BJ (cell line): Measurements from ENCODE around the gene GFER. TPM values are rescaled to one million over a fixed set of nuclear protein-coding genes. Genes with fewer than 3 reads are reported as not detected.
"Not testable (repeated sequence)": the region's sequence is repeated elsewhere in the genome, so short reads cannot be mapped to it uniquely, and the experiment has no call there.

Source experiments
- CTCF ChIA-PET: fragments of 350-600 bp; formaldehyde crosslinking; extraction: SDS; loops from one replicate; lab custom pipeline; 2021; ENCODE audit warnings: antibody characterized with exemption, inconsistent platforms; lab: Yijun Ruan, JAX
- POLR2A ChIA-PET: fragments of 300-600 bp; sonication (Branson Sonifier 250); formaldehyde crosslinking; extraction: SDS; loops from one replicate; lab custom pipeline; 2021; ENCODE audit warnings: antibody characterized with exemption; lab: Charles Lee
- DNase-seq: peaks from one replicate; pipeline ENCODE4 v3.0.0-alpha.2; 2011; ENCODE audit warnings: low read depth
- H3K27me3 ChIP-seq: 2 replicates; pipeline ENCODE4 v1.6.0; 2011; ENCODE audit warnings: low read length; ENCODE audit not compliant: control insufficient read depth, insufficient read depth
- H3K36me3 ChIP-seq: 2 replicates; pipeline ENCODE4 v1.5.1; 2011; ENCODE audit warnings: low read length; ENCODE audit not compliant: control insufficient read depth, insufficient read depth
- H3K4me3 ChIP-seq: 2 replicates; pipeline ENCODE4 v1.5.1; 2011; ENCODE audit warnings: low read depth, mild to moderate bottlenecking, control low read depth, low read length
- polyA minus RNA-seq: library from RNA; depleted of rRNA, polyadenylated mRNA; stranded (reverse); fragments of >200 nt; gene quantifications from 2 replicates; pipeline ENCODE4 v1.2.3, GENCODE V29; 2011; rRNA and poly(A)+ RNA removed
- polyA plus RNA-seq: library from polyadenylated mRNA; depleted of rRNA; stranded (reverse); fragments of >200 nt; gene quantifications from 2 replicates; pipeline ENCODE4 v1.2.3, GENCODE V29; 2011; rRNA removed
- TF ChIP-seq, protein P1 (sequence below): IDR thresholded peaks from 2 replicates; pipeline ENCODE4 v1.5.1; 2011; ENCODE audit warnings: low read depth, mild to moderate bottlenecking, control low read depth, inconsistent platforms, low read length, moderate library complexity; ENCODE audit not compliant: insufficient read depth

Gene GFER
- polyA plus RNA-seq (14.6 and 19.8 TPM in 2 replicates), polyA minus RNA-seq (5.4 and 14.3 TPM in 2 replicates)

DNA sequence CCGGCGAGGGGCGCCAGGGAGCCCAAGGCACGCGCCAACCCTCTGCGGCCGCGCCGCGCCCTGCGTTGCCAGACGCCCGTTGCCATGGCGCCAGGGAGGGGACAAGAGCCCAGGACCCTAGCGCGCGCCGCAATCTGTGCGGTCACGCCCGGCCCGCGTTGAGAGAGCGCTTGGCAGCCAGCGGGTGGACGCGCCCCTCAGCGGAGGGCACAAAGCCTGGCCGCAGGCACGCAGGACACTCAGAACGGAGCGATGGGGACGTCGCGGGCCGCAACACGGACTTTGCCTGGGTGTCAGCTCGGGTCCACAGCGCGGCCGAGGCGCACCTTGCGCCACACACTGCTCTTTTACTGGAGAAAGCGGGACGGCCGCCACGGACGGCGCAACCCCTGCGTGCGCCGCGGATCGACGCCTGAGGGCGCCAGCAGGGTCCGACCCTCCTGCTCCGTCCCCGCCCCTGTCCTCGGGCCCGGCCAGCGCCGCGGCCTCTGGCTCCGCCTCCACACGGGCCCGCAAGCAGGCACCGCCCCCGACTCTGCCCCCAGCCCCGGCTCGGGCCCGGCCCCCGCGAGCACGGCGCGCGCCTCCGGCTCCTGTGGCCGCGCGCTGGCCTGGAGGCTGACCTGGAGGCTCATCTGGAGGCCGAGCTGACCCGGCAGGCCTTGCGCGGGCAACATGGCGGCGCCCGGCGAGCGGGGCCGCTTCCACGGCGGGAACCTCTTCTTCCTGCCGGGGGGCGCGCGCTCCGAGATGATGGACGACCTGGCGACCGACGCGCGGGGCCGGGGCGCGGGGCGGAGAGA lies at the start of gene GFER:
Gene GFER (plus strand): TSS at position 650 of the 803 bp plus-strand sequence. CDS start 26 bp downstream, at position 676.
- CTCF ChIA-PET = interaction anchor here (1.0 kb wide), 1 partner anchor 19 kb away, joined by 4 read pairs; no protein-coding TSS in a partner anchor
- POLR2A ChIA-PET = interaction anchor here (1.4 kb wide), 1 partner anchor 19 kb away, joined by 8 read pairs; the partner anchor contains the start of gene RPS2
- Histone ChIP-seq H3K27me3 (peaks cover 12% of the 10 kb centered on the region), H3K4me3 (peak within 1 kb of the TSS; percentile 82), H3K36me3 (peaks cover 15% of the 10 kb centered on the region)
- TF ChIP-seq, protein P1, sequence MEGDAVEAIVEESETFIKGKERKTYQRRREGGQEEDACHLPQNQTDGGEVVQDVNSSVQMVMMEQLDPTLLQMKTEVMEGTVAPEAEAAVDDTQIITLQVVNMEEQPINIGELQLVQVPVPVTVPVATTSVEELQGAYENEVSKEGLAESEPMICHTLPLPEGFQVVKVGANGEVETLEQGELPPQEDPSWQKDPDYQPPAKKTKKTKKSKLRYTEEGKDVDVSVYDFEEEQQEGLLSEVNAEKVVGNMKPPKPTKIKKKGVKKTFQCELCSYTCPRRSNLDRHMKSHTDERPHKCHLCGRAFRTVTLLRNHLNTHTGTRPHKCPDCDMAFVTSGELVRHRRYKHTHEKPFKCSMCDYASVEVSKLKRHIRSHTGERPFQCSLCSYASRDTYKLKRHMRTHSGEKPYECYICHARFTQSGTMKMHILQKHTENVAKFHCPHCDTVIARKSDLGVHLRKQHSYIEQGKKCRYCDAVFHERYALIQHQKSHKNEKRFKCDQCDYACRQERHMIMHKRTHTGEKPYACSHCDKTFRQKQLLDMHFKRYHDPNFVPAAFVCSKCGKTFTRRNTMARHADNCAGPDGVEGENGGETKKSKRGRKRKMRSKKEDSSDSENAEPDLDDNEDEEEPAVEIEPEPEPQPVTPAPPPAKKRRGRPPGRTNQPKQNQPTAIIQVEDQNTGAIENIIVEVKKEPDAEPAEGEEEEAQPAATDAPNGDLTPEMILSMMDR = peak; percentile 41
- DNase-seq = peak; percentile 51

DNA sequence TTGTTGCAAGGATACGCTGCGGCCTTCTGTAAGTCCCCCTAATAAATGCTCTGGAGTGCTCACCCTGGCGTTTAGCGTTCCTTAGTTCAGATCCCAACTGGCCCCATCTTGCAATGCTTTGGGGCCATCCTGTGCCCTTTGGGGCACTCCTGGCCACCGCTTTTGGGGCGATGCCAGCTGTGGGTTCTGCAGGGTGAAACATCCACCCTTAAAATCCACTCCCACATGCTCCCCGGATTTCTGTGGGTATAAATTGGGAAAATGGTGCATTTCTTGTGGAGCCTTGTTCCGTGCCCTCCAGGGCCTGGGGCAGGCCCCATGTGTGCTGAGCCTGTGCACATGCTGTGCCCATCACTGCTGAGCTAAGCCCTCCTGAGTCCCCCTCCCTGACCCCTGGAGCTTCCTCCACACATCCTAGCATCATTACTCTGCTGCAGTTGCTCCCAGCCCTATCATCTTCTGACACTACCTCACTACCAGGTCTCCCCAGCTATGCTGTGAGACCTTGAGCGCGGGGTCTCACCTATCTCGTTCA lies 47.0 kb upstream of the GFER start:
- no peak for DNase-seq
- Histone ChIP-seq H3K27me3 (no peaks in the 10 kb centered on the region), H3K36me3 (peaks cover 19% of the 10 kb centered on the region), H3K4me3 (no peak overlapping the region)
- POLR2A ChIA-PET = no interaction called here
- CTCF ChIA-PET = interaction anchor here (1.5 kb wide), 1 partner anchor 9 kb away, joined by 5 read pairs; no protein-coding TSS in a partner anchor
- TF ChIP-seq, protein P1 = no peak

DNA sequence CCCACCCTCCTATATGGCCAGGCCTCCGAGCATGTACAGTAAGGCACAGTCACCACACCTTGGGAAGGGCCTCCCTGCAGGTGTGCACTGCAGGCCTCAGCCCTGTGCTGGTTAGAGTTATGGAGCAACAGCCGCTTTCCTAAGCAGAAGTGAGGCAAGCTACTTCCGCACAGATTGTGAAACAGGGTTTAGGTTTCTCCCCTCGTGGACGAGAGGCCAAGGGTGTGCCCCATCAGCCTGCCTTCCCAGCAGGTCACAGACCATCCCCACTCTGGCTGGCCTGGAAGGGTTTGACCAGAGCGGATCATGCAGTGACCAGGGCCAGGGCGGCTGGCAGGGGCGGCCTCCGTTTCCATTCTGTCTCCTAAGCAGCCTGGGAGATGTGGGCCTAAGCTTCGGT lies 45.7 kb upstream of the GFER start:
- TF ChIP-seq, protein P1 = no peak
- DNase-seq = no peak
- peaks cover 19% of the 10 kb centered on the region for H3K36me3 ChIP-seq
- no peak overlapping the region for H3K4me3 ChIP-seq
- no peaks in the 10 kb centered on the region for H3K27me3 ChIP-seq
- CTCF ChIA-PET = interaction anchor here (1.5 kb wide), 1 partner anchor 10 kb away, joined by 5 read pairs; no protein-coding TSS in a partner anchor
- POLR2A ChIA-PET = no interaction called here

DNA sequence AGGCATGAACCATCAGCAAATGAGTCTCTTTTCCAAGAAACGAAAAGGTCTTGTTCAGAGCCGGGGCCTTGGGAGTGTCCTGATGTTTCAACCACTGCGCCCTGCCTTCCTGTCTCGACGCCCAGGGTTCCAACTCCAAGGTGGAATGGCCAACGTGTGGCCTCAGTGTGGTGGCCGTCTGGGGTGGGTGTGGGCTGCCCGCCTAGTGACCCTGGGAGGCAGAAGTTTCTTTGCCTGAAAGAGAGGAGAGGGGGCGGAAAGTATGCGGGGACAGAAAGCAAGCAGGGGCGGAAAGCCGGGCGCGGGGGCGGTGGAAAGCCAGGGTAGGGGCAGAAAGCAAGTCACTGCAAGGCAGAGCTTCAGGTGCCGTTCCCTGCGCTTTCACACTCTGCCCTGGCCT lies 45.1 kb upstream of the GFER start:
- ChIA-PET POLR2A (no interaction called here), CTCF (no interaction called here)
- Histone ChIP-seq H3K36me3 (peaks cover 19% of the 10 kb centered on the region), H3K27me3 (no peaks in the 10 kb centered on the region), H3K4me3 (no peak overlapping the region)
- DNase-seq = no peak
- TF ChIP-seq, protein P1 = no peak

DNA sequence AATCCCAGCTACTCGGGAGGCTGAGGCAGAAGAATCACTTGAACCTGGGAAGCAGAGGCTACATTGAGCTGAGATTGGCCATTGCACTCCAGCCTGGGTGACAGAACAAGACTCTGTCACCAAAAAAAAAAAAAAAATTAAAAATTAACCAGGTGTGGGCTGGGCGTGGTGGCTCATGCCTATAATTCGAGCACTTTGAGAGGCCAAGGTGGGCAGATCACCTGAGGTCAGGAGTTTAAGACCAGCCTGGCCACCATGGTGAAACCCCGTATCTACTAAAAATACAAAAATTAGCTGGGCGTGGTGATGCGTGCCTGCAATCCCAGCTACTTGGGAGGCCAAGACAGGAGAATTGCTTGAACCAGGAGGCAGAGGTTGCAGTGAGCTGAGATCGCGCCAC lies 44.2 kb upstream of the GFER start:
- H3K4me3 ChIP-seq, DNase-seq, POLR2A ChIA-PET, H3K27me3 ChIP-seq: not testable (repeated sequence)
- CTCF ChIA-PET = interaction anchor here (2.7 kb wide), 1 partner anchor 10 kb away, joined by 21 read pairs; no protein-coding TSS in a partner anchor
- H3K36me3 ChIP-seq = peaks cover 19% of the 10 kb centered on the region
